ENCODE data around the gene NOG.

Gene NOG

DNA sequence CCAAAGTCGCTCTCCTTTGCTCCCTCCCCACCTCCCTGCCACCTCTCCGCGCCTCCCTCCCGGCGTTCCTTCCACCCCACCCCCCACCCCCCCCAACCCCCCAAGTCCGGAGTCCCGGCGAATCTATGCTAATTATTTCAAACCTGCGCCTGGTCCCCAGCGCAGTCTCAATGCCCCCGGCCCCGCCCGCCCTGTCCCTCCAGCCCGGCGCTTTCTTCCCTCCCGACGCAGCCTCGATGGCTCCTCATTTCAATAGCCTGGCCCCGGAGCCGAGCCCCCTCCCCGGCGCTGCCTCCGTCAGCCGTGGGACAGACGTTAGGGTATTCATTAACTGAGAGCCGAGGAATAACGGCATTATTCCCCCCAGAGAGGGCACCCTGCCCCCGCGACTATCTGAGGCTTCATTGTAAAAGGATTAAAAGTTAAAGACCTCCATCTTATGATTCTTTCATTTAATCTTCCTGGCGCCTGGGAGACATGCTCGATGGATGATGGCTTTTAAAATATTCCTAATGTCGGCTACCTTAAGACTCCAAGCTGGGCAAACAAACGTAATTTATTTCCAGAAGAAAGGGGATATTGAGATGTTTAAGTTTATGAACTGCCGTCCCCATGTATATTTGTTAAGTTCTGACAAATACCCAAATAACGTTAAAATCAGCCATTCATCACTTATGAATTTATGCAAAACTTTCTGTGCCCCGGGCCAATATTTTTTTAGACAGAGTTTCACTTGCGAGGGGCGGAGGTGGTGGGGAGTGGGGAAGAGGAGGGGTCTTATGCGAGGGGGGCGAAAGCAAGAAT, 3.4 kb downstream of the NOG start:
- DNase-seq (ENCODE audit: low spot score), result no peak

DNA sequence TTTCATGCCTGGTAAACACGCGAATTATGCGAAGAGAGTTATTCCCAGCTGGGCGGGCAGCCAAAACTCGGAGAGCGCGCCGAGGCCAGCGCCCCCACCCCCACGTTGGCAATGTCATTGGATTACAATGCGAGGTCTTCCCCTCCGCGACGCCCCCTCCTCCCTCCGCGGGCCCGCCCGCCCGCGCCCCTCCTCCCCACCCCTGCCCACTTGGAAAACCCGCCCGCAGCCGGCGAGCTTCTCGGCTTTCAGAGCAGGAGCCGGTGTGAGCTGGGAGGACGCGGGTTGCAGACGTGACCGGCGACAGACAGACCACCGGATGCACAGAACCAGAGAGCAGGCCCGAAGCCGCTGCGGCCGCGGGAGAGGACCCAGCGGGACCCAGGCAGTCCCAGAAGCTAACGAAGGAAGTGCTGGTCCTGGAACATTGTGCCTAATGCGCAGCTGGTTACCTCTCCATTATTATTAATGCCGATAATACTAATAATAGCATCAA, 4.0 kb downstream of the NOG start:
- DNase-seq (ENCODE audit: low spot score), result no peak

DNA sequence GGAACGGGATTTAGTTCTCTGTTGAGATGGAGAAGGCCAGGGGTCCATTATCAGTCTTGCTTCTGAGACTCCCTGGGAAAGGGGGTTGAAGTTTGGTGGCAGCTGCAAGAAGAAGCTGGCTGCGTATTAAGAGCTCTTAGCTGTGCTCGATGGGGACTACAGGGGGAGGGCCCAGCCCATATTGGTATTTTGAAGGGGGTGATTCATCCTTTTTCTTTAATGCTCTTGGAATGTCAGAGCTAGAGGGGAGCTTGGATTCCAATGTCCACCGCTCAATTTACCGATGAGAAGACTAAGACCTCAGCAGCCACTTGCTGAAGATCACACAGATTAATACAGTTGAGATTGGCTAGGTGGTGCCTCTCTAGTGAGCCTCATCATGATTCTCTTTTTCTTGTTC, 5.0 kb downstream of the NOG start:
- DNase-seq (ENCODE audit: low spot score), result no peak

DNA sequence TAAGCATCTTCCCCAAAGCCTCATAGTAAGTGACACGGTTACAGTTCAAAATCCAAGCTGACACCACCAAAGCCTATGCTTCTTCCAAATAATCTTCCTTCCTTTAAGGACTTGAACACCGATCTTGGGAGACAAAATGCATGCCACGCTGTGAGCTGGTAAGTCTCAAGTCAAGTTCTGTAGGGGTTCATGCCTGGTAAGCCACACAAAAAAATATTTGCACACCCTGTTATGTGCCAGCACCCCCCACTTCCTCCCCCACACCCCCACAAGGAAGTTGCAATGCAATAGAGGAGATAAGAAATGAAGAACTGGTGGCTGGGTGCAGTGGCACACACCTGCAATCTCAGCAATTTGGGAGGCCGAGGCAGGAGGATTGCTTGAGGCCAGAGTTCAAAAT, 5.6 kb downstream of the NOG start:
- no peak for DNase-seq (ENCODE audit: low spot score)

DNA sequence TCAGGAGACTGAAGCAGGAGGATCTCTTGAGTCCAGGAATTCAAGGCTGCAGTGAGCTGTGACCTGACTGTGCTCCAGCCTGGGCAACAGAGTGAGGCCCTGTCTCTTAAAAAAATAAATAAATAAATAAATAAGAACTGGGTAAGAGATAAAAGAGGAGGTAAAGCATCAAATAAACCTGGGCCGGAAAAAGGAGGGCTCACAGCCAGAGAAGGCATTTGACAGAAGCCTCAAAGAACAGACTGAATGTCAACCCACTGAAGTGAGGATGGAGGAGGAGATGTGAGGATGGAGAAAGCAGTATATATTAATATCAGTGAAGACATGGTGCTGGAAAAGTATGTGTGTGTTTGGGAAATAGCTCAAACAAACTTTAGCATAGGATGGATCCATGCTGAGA, 6.1 kb downstream of the NOG start:
- no peak for DNase-seq (ENCODE audit: low spot score)

DNA sequence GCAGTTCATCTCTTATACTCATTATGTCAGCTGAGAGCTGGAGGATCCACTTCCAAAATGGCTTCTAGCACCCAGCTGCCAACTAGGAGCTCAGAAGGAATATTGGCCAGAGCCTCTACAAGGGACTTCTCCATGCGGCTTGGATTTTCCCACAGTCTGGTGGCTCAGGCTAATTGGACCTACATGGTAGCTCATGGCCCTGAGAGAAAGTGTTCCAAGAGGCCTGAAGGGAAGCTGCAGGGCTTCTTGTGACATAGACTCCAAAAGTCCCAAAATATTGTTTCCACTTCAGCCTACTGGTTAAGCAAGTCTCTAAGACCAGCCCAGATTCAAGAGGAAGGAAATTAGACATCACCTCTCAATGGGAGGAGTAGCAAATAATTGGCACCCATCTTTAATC, 6.8 kb downstream of the NOG start:
- no peak for DNase-seq (ENCODE audit: low spot score)

DNA sequence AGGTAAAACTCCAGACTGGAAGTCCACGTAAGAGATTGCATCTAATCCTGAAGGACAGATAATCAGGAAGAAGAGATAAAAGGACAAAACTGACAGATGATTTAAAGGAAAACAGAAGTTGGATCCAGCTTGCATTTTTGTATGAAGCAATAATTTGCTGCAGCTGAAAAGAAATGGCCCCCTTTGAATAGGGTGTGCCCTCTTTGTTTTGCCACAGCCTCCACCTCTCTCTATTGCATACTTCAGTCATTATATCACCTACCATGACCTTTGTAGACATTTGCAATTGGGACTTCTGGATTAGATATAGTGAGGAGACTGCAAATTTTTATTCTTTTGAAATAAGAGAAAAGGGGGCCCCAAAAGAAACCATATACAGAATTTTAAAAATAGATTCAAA, 8.1 kb downstream of the NOG start:
- DNase-seq (ENCODE audit: low spot score), result no peak

DNA sequence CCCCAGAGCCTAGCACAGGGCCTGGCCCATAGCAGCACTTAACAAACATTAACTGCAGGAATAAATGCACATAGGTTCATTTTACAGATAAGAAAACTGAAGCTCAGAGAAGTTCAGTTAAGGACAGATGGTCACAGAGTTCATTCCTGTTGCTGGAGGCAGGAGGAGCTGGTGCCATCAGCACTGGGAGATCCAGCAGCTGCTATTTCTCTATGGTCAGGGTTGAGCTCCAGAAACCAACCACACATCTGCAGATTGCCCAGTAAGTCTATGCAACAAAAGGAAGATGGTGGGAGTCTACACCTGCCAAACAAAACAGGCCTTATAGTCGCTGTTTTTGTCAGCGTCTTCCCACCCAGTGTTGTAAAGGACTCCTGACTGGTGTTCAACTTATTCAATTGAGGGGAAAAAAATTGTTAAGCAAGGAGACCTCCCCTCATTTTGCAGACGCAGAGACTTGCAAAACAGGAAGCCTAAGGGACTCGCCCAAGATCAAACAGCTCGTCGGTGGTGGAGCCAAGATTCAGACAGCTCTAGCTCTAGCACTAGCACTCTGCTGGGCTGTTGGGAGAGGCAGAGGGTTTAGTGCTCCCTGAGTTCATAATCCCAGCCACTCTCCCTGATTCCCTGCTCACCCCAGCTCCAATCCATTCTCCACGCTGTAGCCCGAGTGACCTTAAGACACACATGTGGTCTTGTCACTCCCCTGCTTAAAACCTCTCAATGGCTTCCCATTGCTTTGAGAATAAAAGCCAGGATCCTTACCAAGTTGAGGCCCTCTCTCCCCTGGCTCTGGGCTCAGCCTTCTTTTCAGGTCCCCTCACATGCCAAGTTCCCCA, 9.0 kb downstream of the NOG start:
- no peak for DNase-seq (ENCODE audit: low spot score)

DNA sequence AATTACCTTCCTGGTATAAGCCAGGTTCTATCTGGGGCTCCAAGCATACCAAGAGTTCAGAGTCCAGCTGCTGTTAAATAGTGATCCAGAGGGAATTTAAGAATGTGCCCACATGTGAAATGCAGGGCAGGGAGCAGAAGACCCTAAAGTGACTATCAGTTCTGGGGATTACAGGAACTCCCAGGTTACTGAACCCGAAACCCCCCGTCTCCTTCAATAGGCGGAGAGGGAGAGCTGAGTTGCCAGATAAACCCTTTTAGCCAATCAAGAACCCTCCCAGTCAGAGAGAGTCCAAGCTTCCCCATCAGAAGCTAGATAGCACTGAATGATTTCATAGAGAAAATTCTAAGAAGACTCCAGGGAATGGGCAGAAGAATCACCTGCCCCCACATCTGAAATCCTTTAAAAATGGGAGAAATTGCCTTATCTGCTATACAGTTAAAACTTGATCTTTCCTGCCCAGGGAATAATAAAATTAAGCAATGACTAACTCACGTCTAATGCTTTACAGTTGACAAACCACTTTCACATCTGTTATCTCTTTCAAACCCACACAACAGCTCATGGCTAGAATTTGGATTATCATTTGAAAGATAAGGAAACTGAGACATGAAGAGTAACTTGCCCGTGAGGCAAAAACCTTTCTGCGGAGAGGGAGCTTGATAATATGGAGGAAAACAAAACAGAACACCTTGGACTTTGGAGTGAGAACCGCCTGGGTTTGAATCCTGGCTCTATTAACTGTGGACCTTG, 10.2 kb downstream of the NOG start:
- no peak for DNase-seq (ENCODE audit: low spot score)

DNA sequence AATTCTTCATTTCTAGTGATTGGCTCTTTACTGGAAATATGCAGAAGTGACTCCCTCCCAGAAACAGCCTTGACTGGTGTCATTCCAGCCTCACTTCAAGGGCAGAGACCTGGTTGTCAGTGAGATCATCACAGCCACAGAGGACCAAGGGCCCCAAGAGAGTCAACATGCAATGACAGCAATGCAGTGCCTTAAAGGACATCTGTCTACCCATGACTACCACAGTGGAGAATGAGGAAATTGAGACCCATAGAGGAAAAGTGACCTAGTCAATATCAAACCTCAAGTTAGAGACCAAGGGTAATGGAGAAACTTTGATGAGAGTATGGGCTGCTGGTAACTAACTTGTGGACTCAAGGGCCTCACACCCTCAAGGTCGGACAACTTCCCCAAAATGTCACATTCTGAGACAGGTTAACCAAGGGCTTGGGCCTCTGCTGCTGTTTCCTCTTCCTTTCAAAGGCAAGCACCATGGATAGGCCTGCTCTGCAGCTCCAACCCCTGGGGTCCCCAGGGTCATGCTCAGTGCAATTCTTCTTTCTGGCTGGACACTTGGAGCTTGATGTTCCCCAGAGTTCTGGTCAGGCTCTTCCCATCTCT, 11.3 kb downstream of the NOG start:
- DNase-seq (ENCODE audit: low spot score), result no peak

DNA sequence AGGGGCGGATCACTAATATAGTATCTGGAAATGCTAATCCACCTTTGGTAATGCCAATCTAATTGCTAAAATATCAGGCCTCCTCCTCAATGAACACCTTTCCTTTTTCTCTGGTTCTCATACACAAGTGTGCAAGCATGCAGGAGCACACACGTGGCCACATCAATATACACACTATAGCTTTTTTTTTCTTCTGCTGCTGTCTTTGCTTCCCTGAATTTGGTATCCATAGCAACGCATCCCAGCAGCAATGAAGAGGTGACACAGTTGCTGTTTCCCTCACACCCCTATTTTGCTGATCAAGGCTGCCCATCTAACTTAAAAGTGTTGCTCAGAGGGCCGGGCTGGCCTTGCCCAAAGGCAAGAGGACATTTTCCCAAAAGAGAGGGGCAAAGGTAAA, 15.4 kb downstream of the NOG start:
- DNase-seq (ENCODE audit: low spot score), result no peak

DNA sequence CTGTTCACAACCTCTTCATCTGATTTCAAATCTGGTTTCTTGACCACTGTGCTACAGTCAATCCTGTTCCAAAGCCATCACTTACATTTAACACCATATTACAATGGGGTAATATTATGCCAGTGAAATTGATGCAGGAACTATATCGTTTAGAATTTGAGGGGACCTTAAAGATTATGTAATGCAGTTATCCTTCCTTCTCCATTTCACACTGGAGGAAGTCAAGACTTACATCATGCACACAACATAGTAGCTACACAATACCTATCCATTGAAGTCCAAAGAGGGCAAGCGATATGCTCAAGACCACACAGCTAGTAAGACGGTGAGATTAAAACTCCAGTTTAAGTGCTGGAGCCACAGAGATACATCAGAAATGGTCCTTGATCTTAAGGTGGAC, 16.8 kb downstream of the NOG start:
- DNase-seq (ENCODE audit: low spot score), result no peak

DNA sequence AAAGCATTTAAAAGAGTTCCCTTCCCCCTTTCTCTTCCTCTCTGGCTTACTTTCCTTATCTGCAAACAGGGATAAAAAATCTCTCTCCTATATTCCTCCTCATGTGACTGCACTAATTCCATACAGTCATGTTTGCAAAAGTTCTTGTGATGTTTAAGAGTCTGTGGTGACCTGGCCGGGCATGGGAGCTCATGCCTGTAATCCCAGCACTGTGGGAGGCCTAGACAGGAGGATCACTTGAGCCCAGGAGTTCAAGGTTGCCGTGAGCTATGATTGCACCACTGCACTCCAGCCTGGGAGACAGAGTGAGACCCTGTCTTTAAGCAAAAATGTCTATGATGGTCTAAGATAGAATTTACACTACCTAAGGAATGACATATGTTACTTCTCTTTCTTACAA, 19.6 kb downstream of the NOG start:
- DNase-seq (ENCODE audit: low spot score), result no peak

DNA sequence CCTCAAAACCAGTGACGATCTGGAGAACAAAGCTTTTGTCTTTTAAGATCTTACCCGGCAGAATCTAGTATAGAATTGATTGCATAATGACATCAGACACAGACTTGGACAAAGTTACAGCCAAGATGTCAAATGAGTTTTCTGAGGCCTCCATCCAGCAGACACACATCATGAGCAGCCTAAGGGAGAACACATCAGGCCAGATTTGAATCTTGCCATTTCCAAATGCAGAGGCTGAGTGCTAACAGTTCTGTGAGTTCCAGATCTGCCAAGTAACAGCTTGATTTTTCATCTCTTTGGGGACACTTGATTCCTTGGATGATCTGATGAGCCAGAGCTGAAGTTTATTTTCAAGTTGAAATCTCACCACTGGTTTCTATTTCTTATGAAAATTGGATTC, 21.0 kb downstream of the NOG start:
- no peak for DNase-seq (ENCODE audit: low spot score)

DNA sequence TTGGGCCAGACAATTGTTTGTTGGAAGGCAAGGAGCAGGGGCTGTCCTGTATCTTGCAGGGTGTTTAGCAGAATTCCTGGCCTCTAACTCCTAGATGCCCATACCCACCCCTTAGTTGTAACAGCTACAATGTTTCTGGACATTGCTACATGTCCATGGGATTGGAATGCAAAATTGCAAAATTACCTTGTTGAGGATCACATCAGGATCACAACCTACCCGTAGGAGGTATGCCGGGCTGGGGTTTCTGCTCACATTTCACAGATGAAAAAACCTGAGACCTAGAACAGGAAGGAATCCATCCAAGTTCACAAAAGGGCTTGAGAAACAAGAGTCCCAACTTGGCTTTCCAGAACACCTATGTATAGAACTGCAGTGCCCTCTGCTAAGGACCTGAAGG, 22.7 kb downstream of the NOG start:
- DNase-seq (ENCODE audit: low spot score), result no peak

DNA sequence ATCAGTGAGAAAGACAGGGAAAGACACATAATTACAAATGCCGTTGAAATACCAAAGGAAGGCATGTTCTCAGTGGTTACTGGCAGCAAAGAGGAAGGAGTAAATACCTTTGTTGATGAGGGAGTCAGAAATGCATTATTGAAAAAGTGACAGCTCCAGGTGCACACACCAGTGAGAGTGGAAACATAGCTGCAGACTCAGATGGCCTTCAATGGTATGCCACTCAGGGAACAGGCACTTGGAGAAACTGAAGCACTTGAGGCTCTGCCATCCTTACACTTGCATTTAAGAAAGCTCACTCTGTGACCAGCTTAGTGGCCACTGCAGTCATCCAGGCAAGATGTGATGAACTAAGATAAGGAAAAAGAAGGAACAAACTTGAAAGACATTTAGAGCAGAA, 29.9 kb downstream of the NOG start:
- DNase-seq (ENCODE audit: low spot score), result no peak

DNA sequence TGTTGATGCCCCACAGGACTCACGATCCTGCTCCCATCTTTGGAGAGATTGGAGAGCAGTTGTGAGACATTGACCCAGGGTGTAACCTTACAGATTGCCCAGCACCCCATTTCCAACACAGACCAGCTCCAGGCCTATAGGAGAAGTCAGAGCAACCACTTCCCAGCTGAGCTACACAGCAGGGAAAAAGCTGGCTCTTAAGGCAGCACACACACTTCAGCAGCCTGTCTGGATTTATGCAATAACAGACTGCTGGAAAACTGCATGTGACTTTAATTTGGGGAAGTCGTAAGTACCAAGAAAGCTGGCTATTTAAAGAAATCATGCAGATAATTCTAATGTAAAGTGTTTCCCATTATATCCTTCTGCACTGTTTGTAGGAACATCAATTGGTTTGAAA, 30.8 kb downstream of the NOG start:
- no peak for DNase-seq (ENCODE audit: low spot score)

DNA sequence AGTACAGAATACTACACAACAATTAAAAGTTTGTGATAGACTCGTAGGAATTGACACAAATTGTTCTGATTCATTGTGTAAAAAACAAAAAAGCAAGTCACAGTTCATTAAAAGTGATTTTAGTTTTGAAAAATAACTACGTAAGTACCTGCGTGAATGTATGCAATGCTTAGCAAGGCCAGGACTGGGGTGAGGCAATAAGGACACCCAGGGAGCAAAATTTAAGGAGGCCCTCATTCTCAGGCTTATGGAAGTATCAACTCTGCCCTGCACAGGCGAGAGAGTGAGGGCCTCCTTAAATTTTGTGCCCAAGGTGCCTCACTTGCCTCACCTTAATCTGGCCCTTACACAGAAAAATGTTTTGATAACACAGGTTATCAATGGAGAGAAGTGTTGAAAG, 31.4 kb downstream of the NOG start:
- DNase-seq (ENCODE audit: low spot score), result no peak

DNA sequence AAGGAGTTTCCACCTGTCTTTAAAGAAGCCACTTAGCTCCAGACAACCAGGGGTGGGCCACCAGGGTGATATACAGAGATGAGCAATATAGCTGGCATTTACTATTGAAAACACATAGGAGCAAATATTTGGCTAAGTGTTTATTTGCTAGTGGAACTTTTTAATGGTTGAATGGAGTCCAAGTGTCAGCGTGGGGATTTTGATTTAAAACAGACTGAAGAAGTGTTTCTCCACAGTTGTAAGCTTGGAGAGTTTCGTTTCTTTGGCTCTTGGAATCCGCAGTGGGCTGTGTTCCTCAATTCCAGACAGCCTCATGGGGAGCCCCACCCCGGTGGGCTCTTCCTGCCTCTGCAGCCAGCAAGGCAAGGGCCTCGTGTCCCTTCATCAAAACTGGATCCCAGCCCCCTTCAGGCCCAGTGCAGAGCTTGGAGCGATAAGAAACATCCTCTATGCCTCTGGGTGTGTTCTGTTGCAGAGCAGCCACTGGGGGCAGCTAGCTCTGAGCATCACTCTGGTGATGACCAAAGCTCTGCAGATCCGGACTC, 36.1 kb downstream of the NOG start:
- peak; percentile 44 for DNase-seq (ENCODE audit: low spot score)

DNA sequence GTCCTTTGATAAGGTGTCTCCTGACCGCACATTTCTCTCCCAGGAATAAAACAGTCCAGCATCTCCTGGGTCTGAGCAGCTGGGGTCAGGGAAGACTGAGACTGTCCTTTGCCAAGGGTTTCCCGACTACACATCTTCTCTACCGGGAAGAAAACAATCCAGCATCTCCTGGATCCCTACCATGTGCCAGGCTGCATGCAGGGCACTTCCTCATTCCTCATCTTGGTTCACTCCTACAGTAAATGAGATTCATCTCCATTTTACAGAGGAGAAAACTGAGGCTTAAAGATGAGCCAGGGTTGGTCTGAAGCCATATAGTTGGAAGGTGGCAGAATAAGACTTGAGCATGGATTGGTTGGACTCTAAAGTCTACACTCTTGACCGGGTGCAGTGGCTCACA, 36.7 kb downstream of the NOG start:
- DNase-seq (ENCODE audit: low spot score), result no peak

DNA sequence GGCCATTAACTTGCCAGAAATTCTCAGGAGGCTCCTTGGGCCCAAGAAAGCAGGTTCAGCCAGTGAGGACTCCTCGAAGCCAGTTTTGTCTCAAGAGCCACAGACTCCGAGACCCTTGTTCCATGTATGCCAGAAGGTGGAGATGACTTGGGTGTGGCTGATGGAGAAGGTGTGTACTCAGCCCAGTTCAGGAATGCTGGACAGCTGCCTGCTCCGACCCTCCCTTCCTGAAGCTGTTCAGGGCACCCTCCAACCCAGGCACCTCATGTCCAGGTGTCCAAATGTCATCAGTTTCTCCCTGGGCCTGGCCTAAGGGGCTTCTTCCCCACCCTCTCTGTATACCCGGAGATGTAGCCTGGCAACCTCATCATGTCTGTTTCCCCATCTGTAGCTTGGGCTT, 40.2 kb downstream of the NOG start:
- no peak for DNase-seq (ENCODE audit: low spot score)

DNA sequence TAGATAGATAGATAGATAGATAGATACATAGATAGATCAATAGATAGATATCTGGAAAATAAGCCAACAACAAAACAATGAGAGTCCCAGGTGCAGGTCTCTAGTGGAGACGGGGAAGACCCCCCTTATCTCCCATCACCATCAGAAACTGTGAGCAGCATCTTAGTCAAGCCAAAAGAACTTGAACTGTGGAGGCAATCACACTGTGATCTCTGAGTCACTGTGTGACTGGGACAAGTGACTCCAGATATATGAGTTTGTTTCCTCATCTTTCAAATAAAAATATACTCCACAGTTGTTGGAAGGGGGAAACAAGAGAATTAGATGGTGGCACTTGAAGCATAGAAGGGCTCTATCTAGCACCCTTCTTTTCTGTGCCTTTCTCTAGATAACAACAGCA, 42.1 kb downstream of the NOG start:
- no peak for DNase-seq (ENCODE audit: low spot score)

All from HuH-7 (cell line).